ENCODE data around the gene CELA2B.
"Not testable (repeated sequence)": the region's sequence is repeated elsewhere in the genome, so short reads cannot be mapped to it uniquely, and the experiment has no call there.

The CELA2B gene

DNA sequence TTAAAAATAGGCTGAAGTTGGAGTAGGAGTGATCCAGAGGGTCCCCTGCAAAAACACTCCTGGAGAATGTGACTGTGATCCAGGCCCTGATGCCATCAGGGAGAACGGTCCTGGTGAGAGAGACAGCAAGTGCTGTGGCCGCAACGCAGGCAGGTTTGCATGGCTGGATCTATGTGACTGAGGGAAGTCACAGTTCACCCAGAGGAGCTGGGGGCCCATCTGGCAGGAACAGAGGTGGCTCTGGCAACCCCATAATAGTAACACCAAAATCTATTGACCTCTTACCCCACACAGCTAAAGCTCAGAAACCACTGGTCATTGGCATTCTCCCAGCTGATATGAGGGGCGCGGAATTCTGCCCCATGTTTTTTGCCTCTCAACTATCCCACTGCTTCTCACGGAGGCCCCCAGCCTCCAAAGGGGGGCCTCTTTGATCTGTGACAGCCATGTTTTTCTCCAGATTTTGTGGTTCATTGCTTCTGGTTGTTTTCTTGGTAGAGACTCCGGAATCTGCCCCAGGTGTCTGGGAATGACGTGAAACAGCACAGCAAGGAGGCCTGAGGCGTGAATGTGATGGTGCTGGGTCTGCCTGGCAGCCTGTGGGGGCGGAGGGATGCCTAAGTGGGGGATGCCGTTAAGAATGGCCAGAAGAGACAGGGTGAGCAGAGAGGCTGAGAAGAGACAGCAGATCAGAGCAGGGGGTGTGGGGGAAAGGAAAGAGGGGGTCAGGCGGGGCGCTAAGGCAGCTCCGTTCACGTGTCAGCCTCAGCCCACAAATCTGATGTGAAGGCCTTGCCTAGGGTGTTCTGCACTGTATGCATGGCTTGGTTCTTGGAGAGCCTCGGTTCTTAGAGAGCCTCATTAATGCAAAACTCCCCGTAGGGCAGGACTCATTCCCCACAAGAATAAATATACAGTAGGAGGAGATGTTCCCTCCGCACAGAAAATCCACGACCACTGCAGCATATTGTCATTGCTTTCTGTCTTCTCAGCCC lies 24.6 kb downstream of the CELA2B start:
- DNase-seq (ENCODE audit: low read depth, low spot score), result no peak

GRCh38 chr1:15501208-15502032 lies 25.5 kb downstream of the CELA2B start:
- no peak for DNase-seq (ENCODE audit: low read depth, low spot score)

DNA sequence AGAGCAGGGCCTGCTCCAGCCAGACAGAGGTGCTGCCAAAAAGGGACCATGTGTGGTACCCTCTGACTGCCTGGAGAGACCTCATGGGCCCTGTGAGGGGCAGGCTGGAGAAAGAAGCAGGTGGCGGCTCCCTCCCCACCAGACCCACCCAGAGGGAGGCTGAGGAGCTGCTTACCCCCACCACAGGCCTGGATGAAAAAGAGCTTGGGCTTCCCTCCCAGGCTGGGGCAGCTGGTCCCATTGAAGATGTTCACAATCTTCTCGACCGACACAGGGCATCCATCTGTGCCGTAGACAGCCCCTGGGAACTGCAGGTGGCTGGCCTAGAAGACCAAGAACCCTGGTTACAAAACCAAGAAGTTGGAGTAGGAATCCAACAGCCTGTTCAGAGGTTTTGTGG lies 28.5 kb downstream of the CELA2B start:
- DNase-seq (ENCODE audit: low read depth, low spot score), result no peak

DNA sequence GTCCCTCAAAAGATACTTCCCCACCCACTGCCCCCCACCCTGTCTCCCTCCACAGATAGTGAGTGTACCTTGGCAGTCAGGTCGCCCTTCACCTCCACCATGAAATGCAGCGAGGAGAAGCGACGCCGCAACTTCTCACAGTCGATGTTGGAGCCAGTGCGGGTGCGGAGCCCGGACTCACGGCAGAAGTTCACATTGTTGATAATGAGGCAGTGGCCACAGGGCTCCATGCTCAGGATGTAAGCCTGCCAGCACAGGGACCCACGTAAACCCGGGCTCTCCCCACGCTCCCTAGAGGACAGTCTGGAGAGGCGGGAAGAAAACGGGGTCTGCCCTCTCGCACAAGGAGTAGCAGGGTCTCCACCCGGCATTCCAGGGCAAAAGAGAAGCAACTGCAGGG lies 30.9 kb downstream of the CELA2B start:
- DNase-seq (ENCODE audit: low read depth, low spot score), result no peak

DNA sequence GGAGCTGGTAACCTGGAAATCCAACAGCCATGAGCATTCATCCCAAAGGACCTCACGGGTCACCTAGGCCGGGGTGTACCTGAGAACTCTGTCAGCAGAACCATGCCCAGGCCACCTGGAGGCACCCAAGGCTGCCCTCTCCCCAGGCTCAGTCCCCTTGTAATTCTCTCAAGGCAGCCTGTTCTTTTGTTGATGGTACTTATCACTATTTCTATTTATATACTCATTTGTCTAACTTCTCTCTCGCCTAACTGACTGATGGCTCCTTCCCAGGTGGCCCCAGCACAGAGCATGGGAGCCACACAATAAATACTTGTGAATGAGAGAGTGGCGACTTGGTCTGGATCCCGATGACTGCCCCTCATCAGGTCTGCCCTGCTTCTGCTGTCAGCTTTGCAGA lies 31.4 kb downstream of the CELA2B start:
- no peak for DNase-seq (ENCODE audit: low read depth, low spot score)

GRCh38 chr1:15508700-15509487 lies 33.0 kb downstream of the CELA2B start:
- DNase-seq (ENCODE audit: low read depth, low spot score), result no peak

- no peak for DNase-seq (ENCODE audit: low read depth, low spot score)
Measured at GRCh38 chr1:15509586-15509985, 33.7 kb downstream of the CELA2B start.

GRCh38 chr1:15510611-15511405 lies 34.9 kb downstream of the CELA2B start:
- no peak for DNase-seq (ENCODE audit: low read depth, low spot score)

DNA sequence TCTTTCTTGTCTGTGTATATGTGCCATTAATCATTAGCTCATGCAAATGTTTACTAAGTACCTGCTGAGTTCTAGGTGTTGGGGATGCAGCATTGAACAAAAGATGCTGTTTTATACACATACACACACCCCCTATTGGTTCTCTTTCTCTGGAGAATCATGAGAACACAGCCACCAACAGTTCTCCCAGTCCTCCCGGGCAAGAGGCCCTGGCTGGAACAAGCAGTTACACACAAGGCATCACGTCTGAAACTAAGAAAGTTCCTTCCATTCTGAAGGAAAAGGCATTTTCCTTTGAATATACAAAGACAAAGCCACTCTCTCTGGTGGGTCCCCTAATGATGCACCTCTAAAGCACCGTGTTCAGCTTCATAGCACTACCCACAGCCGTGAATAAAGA lies 37.3 kb downstream of the CELA2B start:
- no peak for DNase-seq (ENCODE audit: low read depth, low spot score)

DNA sequence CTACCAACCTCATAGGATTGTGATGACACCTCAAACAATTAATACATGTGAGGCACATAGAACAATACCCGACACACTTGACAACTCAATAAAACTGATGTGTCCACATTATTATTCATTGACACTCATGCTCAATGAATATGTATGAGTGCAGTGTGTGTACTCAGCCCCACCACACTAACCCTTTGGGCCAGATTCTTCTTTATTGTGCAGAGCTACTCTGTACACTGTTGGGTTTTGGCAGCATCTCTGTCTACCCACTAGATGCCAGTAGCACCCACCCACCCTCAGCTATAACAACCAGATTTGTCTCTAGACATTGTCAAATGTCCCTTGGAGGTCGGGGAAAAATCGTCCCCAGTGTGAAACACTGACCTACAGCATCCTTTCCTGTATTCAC lies 38.0 kb downstream of the CELA2B start:
- no peak for DNase-seq (ENCODE audit: low read depth, low spot score)

GRCh38 chr1:15514557-15514956 lies 38.7 kb downstream of the CELA2B start:
- DNase-seq (ENCODE audit: low read depth, low spot score), result not testable (repeated sequence)

GRCh38 chr1:15515022-15515663 lies 39.2 kb downstream of the CELA2B start:
- DNase-seq (ENCODE audit: low read depth, low spot score), result no peak

- DNase-seq (ENCODE audit: low read depth, low spot score), result no peak
Measured at GRCh38 chr1:15519625-15520024, 43.7 kb downstream of the CELA2B start.

- not testable (repeated sequence) for DNase-seq (ENCODE audit: low read depth, low spot score)
Measured at GRCh38 chr1:15521206-15521906, 45.5 kb downstream of the CELA2B start.

- DNase-seq (ENCODE audit: low read depth, low spot score), result no peak
Measured at GRCh38 chr1:15522551-15522950, 46.6 kb downstream of the CELA2B start.

DNA sequence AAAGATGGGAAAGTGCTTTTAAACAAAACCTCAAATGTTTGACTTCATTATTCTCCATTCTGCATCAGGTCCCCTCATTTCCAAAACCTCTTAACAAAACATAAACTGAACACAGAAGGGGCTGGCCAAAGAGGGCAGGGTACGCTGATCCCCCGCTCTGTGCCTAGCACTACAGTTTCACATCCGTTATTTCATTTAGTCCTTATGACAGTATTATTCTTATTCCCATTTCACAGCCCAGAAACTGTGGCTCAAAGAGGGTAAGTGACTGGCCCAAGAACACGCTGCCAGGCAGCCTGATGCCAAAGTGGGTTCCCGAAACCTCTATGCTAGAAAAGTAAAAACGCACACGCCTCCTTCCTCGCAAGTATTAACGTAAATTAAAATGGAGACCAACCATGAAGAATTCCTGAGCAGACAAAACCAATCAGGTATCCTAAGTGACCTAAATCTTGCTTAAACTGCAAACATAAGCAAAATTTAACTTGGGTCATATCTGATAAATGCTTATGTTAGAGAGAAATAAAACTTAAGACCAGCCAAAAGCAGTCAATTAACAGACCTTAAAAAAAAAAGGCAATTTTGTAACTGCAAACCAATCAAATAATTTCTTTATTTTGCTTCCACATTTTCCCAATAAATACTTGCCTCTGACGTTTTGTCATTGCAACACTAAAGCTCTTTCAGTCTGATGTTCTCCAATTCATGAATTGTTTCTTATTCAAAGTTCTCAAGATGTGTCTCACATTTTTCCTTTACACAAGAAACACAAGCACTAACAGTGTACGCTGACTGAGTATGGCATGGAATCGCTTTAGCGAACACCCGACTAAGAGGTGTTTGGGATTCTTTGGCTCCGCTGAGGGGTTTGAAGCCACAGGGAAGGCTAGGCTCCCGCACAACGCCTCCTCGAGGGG lies 47.5 kb downstream of the CELA2B start:
- no peak for DNase-seq (ENCODE audit: low read depth, low spot score)

- no peak for DNase-seq (ENCODE audit: low read depth, low spot score)
Measured at GRCh38 chr1:15524021-15524282, 48.0 kb downstream of the CELA2B start, which contains the start of gene CASP9. Gene CASP9, minus strand, starts transcription at chr1:15524215. Its CDS starts 15 bp downstream, at chr1:15524200.

- peak; percentile 99 for DNase-seq (ENCODE audit: low read depth, low spot score)
Measured at GRCh38 chr1:15524283-15525049, 48.6 kb downstream of the CELA2B start.

Measured in activated naive CD8-positive, alpha-beta T cell treated with anti-CD3 and anti-CD28 coated beads, Interleukin-2, amount 50 U/mL, for 16 hours (primary cell).